ENCODE results near the gene CDCA8.

CDCA8 gene

DNA sequence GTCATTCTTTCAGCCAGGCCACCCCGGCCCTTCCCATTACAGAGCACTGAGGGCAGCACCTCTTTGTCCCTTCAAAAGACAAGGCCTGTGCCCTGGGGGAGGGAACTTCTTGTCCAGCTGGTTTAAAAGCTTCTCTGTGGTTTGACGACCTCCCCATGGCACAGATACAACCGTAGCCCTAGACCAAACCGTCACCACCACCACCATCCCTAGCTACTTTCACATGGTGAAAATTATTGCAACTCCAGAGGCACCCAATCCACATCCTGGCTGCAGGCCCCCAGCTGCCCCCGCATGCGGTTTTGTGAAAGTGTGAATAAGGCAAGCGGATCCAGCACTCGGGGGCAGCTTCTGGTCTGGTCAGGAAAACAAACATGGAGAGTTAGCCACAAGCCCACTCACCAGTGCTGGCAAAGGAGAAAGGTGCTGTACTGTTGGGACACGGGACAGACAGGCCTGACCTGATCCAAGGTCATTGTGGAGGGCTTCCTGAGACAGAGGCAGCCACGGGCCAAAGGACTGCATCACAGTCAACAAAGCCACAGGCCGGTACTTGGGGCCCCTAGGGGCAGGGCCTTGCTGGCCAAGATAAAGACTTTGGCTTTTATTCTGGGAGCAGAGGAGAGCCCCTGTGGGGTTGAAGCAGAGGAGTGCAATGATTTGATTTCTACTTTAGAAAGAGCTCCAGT, 31.2 kb downstream of the CDCA8 start:
- TF ChIP-seq SPI1 (IDR thresholded peaks at IDR 0.05; ENCODE audit: borderline replicate concordance, low read depth) (no peak), POLR2AphosphoS5 (IDR thresholded peaks at IDR 0.05; ENCODE audit: low read depth) (no peak), GABPA (IDR thresholded peaks at IDR 0.05; ENCODE audit: low read depth) (no peak)
- TF ChIP-seq, protein P1, sequence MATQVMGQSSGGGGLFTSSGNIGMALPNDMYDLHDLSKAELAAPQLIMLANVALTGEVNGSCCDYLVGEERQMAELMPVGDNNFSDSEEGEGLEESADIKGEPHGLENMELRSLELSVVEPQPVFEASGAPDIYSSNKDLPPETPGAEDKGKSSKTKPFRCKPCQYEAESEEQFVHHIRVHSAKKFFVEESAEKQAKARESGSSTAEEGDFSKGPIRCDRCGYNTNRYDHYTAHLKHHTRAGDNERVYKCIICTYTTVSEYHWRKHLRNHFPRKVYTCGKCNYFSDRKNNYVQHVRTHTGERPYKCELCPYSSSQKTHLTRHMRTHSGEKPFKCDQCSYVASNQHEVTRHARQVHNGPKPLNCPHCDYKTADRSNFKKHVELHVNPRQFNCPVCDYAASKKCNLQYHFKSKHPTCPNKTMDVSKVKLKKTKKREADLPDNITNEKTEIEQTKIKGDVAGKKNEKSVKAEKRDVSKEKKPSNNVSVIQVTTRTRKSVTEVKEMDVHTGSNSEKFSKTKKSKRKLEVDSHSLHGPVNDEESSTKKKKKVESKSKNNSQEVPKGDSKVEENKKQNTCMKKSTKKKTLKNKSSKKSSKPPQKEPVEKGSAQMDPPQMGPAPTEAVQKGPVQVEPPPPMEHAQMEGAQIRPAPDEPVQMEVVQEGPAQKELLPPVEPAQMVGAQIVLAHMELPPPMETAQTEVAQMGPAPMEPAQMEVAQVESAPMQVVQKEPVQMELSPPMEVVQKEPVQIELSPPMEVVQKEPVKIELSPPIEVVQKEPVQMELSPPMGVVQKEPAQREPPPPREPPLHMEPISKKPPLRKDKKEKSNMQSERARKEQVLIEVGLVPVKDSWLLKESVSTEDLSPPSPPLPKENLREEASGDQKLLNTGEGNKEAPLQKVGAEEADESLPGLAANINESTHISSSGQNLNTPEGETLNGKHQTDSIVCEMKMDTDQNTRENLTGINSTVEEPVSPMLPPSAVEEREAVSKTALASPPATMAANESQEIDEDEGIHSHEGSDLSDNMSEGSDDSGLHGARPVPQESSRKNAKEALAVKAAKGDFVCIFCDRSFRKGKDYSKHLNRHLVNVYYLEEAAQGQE (IDR thresholded peaks at IDR 0.05; ENCODE audit: insufficient replicate concordance, low read depth): no peak
- TF ChIP-seq, protein P2, sequence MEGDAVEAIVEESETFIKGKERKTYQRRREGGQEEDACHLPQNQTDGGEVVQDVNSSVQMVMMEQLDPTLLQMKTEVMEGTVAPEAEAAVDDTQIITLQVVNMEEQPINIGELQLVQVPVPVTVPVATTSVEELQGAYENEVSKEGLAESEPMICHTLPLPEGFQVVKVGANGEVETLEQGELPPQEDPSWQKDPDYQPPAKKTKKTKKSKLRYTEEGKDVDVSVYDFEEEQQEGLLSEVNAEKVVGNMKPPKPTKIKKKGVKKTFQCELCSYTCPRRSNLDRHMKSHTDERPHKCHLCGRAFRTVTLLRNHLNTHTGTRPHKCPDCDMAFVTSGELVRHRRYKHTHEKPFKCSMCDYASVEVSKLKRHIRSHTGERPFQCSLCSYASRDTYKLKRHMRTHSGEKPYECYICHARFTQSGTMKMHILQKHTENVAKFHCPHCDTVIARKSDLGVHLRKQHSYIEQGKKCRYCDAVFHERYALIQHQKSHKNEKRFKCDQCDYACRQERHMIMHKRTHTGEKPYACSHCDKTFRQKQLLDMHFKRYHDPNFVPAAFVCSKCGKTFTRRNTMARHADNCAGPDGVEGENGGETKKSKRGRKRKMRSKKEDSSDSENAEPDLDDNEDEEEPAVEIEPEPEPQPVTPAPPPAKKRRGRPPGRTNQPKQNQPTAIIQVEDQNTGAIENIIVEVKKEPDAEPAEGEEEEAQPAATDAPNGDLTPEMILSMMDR (IDR thresholded peaks at IDR 0.05; ENCODE audit: insufficient read depth, low read length): no peak
- no peak for DNase-seq (ENCODE audit: low read depth in 1 of 2, low spot score in 1 of 2)
- H3K4me3 ChIP-seq (replicated peaks; ENCODE audit: insufficient read depth, low read length): no peak overlapping the region
- no peak overlapping the region for H3K27ac ChIP-seq (replicated peaks)
- H3K27me3 ChIP-seq (ENCODE audit: insufficient read depth, poor library complexity, severe bottlenecking): no peaks in the 10 kb centered on the region

DNA sequence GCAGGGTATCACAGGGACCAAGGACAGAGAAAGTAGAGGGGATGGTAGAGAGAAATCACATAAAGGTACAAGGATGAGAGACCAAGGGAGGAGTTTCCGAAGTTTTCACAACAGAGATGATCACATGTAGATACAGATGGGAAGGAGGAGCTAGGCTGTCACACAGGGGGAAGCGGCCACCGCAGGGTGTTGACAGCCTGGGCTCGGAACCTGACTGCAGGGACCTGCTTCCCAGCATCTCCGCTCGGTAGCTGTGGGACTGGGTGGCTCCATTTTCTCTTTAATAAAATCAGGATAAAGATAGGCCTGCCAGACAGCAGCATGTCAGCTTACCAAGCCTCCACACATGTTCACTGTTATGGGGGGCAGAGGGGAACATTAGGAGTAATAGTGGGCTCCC, 32.3 kb downstream of the CDCA8 start:
- no peak for DNase-seq (ENCODE audit: low read depth in 1 of 2, low spot score in 1 of 2)
- Histone ChIP-seq H3K4me3 (replicated peaks; ENCODE audit: insufficient read depth, low read length) (no peak overlapping the region), H3K27me3 (ENCODE audit: insufficient read depth, poor library complexity, severe bottlenecking) (no peaks in the 10 kb centered on the region), H3K27ac (replicated peaks) (no peak overlapping the region)
- TF ChIP-seq GABPA (IDR thresholded peaks at IDR 0.05; ENCODE audit: low read depth) (no peak), POLR2AphosphoS5 (IDR thresholded peaks at IDR 0.05; ENCODE audit: low read depth) (no peak)
- TF ChIP-seq, protein P2 (IDR thresholded peaks at IDR 0.05; ENCODE audit: insufficient read depth, low read length): no peak
- TF ChIP-seq, protein P1 (IDR thresholded peaks at IDR 0.05; ENCODE audit: insufficient replicate concordance, low read depth): no peak

DNA sequence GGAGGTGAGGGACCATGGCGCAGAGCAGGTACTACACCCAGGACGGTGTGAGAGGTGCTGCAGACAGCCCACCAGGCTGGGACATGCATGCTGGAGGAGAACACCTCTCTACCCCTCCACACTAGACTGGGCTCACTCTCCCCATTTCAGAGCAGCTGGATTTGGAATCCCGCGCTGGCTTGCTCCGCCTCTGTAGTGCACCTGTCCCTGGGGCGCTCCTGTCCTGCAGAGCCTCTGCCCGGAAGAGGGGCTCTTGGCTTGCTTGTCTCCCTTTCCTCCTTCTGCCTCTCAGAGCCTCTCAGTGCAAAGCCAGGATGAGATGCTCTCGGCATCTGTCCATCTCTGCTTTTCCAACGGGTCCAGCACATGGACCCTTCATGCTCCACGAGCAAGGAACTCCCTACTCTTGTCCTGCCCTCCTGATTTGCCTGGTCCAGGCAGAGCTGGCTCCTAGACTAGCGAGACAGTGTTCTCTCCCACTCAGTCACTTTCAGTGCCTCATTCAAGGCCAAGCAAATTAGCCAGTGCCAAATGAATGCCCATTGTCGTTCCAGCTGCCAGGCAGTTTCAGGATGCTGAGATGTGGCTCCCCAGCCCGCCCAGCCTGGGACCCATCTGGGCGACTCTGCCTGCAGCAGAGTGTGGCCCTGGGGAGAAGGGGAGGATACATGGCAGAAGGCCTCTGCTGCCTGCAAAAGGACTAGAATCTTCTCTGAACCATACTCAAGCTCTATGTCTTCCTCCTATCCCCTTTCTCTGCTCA, 33.7 kb downstream of the CDCA8 start:
- no peak for DNase-seq (ENCODE audit: low read depth in 1 of 2, low spot score in 1 of 2)
- H3K27me3 ChIP-seq (ENCODE audit: insufficient read depth, poor library complexity, severe bottlenecking): no peaks in the 10 kb centered on the region
- TF ChIP-seq, protein P1 (IDR thresholded peaks at IDR 0.05; ENCODE audit: insufficient replicate concordance, low read depth): no peak
- TF ChIP-seq SPI1 (IDR thresholded peaks at IDR 0.05; ENCODE audit: borderline replicate concordance, low read depth) (no peak), GABPA (IDR thresholded peaks at IDR 0.05; ENCODE audit: low read depth) (no peak), POLR2AphosphoS5 (IDR thresholded peaks at IDR 0.05; ENCODE audit: low read depth) (no peak)
- TF ChIP-seq, protein P2 (IDR thresholded peaks at IDR 0.05; ENCODE audit: insufficient read depth, low read length): no peak
- H3K27ac ChIP-seq (replicated peaks): no peak overlapping the region
- H3K4me3 ChIP-seq (replicated peaks; ENCODE audit: insufficient read depth, low read length): no peak overlapping the region

All from HL-60 (cell line).